ENCODE data around the gene MAP3K7CL. TPM values are rescaled to one million over a fixed set of nuclear protein-coding genes. Genes with fewer than 3 reads are reported as not detected.
"Not testable (repeated sequence)": the region's sequence is repeated elsewhere in the genome, so short reads cannot be mapped to it uniquely, and the experiment has no call there.

MAP3K7CL gene
- total and polyA plus RNA-seq, 5 donors from 2014 or later = 5.4 to 24.6 (median 6.9) TPM

DNA sequence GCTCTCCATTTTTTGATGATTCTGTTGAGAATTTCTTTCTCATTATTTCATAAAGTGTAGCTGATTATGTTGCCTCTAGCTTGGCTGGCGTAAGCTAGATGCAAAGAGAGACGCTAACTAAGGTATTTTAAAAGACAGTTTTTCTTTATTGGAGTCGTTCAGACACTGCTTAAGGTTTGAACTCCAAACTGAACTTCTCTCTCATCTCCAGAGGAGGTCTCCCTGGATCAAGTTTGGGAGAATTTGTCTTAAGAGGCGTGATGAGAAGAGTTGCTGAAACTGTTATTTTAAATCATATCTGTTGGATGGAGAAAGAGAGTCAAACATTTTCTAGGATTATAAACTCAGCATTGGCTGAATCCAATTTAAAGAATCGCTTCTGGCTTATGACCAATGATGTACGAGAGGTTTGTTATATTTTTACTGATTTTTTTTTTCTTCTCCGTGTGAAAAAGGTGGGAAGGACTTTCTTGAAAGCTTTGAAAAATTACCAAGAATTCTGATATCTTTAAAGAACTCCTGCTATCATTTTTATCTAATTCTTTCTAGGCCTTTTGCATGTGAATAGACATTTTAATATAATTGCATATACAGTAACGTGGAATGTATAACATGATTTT lies 34.0 kb downstream of the MAP3K7CL start:
- H3K4me3 Mint-ChIP-seq = no peak overlapping the region
- Histone ChIP-seq H3K4me3 (ENCODE audit: low read depth, low read length) (no peak overlapping the region), H3K9me3 (ENCODE audit: control insufficient read depth in 2 of 2, low read length in 2 of 2) (no peaks in the 10 kb centered on the region), H3K27me3 (ENCODE audit: control insufficient read depth, insufficient read depth, low read length) (no peaks in the 10 kb centered on the region), H3K36me3 (ENCODE audit: control insufficient read depth, insufficient read depth, low read length) (peaks cover 11% of the 10 kb centered on the region), H3K4me1 (ENCODE audit: control insufficient read depth, insufficient read depth, low read length, poor library complexity, severe bottlenecking) (no peaks in the 10 kb centered on the region), H3K27ac (ENCODE audit: insufficient read depth, low read length, poor library complexity, severe bottlenecking) (no peak overlapping the region)
- ATAC-seq (ENCODE audit: low read depth in 2 of 2) (no peak), DNase-seq (peak in 1 of 3 donors; percentile 40)
- no peaks in the 10 kb centered on the region for H3K27me3 Mint-ChIP-seq
- no peaks in the 10 kb centered on the region for H3K4me1 Mint-ChIP-seq
- H3K27ac Mint-ChIP-seq = no peak overlapping the region
- H3K9me3 Mint-ChIP-seq = no peaks in the 10 kb centered on the region
- H3K36me3 Mint-ChIP-seq = peaks cover 13% of the 10 kb centered on the region

DNA sequence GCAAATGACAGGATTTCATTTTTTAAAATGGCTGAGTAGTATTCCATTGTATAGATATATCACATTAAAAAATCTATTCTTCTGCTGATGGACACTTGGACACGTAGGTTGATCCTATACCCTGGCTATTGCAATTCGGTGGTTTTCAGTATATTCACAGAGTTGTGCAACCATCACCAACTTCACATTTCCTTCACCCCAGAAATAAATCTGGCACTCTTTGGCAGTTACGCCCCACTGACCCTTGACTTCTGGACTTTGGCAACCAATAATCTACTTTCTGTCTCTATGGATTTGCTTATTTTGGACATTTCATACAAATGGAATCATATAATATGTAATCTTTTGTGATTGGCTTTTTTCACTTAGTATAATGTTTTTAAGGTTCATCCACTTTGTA lies 35.9 kb downstream of the MAP3K7CL start:
- Mint-ChIP-seq H3K9me3 (no peaks in the 10 kb centered on the region), H3K36me3 (peaks cover 13% of the 10 kb centered on the region), H3K27ac (no peak overlapping the region), H3K4me3 (no peak overlapping the region), H3K27me3 (no peaks in the 10 kb centered on the region), H3K4me1 (peaks cover 3 to 13% (median 5%) of the 10 kb centered on the region in 4 donors)
- H3K27me3 ChIP-seq (ENCODE audit: control insufficient read depth, insufficient read depth, low read length) = no peaks in the 10 kb centered on the region
- no peaks in the 10 kb centered on the region for H3K9me3 ChIP-seq (ENCODE audit: control insufficient read depth in 2 of 2, low read length in 2 of 2)
- no peak for ATAC-seq (ENCODE audit: low read depth in 2 of 2)
- no peaks in the 10 kb centered on the region for H3K4me1 ChIP-seq (ENCODE audit: control insufficient read depth, insufficient read depth, low read length, poor library complexity, severe bottlenecking)
- no peak overlapping the region for H3K4me3 ChIP-seq (ENCODE audit: low read depth, low read length)
- DNase-seq = no peak
- peaks cover 4% of the 10 kb centered on the region for H3K36me3 ChIP-seq (ENCODE audit: control insufficient read depth, insufficient read depth, low read length)
- no peak overlapping the region for H3K27ac ChIP-seq (ENCODE audit: insufficient read depth, low read length, poor library complexity, severe bottlenecking)

DNA sequence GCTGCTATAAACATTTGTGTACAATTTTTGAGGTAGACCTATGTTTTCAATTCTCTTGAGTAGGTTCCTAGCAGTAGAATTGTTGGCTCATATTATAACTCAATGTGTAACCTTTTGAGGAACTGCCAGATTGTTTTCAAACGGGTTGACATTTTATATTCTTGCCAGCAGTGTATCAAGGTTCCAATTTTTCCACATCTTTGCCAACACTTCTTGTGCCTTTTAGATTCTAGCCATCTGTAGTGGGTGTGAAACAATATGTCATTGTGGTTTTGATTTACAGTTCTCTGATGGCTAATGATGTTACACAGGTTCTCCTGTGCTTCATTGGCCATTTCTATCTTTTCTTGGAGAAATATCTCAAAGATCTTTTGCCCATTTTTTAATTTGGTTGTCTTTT lies 36.4 kb downstream of the MAP3K7CL start:
- no peaks in the 10 kb centered on the region for H3K9me3 Mint-ChIP-seq
- no peak overlapping the region for H3K4me3 ChIP-seq (ENCODE audit: low read depth, low read length)
- no peak overlapping the region for H3K27ac Mint-ChIP-seq
- H3K4me3 Mint-ChIP-seq = no peak overlapping the region
- no peaks in the 10 kb centered on the region for H3K9me3 ChIP-seq (ENCODE audit: control insufficient read depth in 2 of 2, low read length in 2 of 2)
- H3K27me3 ChIP-seq (ENCODE audit: control insufficient read depth, insufficient read depth, low read length) = no peaks in the 10 kb centered on the region
- no peaks in the 10 kb centered on the region for H3K4me1 ChIP-seq (ENCODE audit: control insufficient read depth, insufficient read depth, low read length, poor library complexity, severe bottlenecking)
- DNase-seq (no peak), ATAC-seq (ENCODE audit: low read depth in 2 of 2) (no peak)
- H3K27ac ChIP-seq (ENCODE audit: insufficient read depth, low read length, poor library complexity, severe bottlenecking) = no peak overlapping the region
- H3K27me3 Mint-ChIP-seq = no peaks in the 10 kb centered on the region
- H3K4me1 Mint-ChIP-seq = peaks cover 4 to 13% (median 5%) of the 10 kb centered on the region in 4 donors
- H3K36me3 ChIP-seq (ENCODE audit: control insufficient read depth, insufficient read depth, low read length) = peaks cover 4% of the 10 kb centered on the region
- peaks cover 13% of the 10 kb centered on the region for H3K36me3 Mint-ChIP-seq

DNA sequence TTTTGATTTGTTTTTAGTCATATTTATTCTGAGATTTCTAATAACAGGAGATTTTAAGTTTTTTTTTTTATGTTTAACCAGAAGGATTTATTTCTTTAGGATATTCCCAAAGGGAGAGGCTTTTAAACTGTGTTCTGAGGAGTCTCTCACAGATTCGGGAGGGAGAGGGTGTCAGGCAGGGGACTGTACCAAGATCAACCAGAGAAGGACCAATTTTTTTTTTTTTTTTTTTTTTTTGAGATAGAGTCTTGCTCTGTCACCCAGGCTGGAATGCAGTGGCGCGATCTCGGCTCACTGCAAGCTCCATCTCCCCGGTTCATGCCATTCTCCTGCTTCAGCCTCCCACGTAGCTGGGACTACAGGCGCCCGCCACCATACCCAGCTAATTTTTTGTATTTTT lies 37.0 kb downstream of the MAP3K7CL start:
- not testable (repeated sequence) for H3K4me1 ChIP-seq (ENCODE audit: control insufficient read depth, insufficient read depth, low read length, poor library complexity, severe bottlenecking); H3K4me3 ChIP-seq (ENCODE audit: low read depth, low read length); ATAC-seq (ENCODE audit: low read depth in 2 of 2); H3K36me3 ChIP-seq (ENCODE audit: control insufficient read depth, insufficient read depth, low read length); H3K27me3 Mint-ChIP-seq; H3K9me3 Mint-ChIP-seq; DNase-seq; H3K9me3 ChIP-seq (ENCODE audit: control insufficient read depth in 2 of 2, low read length in 2 of 2); H3K27ac Mint-ChIP-seq; H3K27ac ChIP-seq (ENCODE audit: insufficient read depth, low read length, poor library complexity, severe bottlenecking); H3K4me3 Mint-ChIP-seq; H3K27me3 ChIP-seq (ENCODE audit: control insufficient read depth, insufficient read depth, low read length)
- Mint-ChIP-seq H3K36me3 (peaks cover 13% of the 10 kb centered on the region), H3K4me1 (peaks cover 4 to 13% (median 5%) of the 10 kb centered on the region in 4 donors)

DNA sequence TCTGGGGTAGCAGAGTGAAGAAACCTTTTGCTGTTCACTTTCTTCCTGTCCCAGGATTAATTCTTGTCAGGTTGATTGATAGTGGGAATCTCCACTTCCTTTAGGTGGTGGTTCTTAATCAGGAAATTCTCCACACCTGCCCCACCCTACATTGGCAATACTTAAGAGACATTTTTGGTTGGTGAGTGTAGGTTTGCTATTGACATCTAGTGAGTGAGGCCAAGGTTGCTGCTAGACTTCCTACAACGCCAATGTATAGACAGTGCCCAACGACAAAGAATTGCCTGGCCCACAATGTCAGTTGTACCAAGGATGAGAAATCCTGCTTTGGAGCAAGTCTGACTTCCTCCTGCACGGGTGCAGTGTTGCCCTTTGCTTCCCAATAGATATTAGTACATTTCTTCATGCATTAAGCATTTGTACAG lies 38.5 kb downstream of the MAP3K7CL start:
- Mint-ChIP-seq H3K9me3 (no peaks in the 10 kb centered on the region), H3K36me3 (peaks cover 13% of the 10 kb centered on the region), H3K27ac (no peak overlapping the region), H3K4me3 (no peak overlapping the region), H3K4me1 (peaks cover 4 to 13% (median 5%) of the 10 kb centered on the region in 4 donors), H3K27me3 (no peaks in the 10 kb centered on the region)
- no peaks in the 10 kb centered on the region for H3K9me3 ChIP-seq (ENCODE audit: control insufficient read depth in 2 of 2, low read length in 2 of 2)
- ATAC-seq (ENCODE audit: low read depth in 2 of 2) = no peak
- DNase-seq = no peak
- H3K27me3 ChIP-seq (ENCODE audit: control insufficient read depth, insufficient read depth, low read length) = no peaks in the 10 kb centered on the region
- H3K4me1 ChIP-seq (ENCODE audit: control insufficient read depth, insufficient read depth, low read length, poor library complexity, severe bottlenecking) = no peaks in the 10 kb centered on the region
- H3K36me3 ChIP-seq (ENCODE audit: control insufficient read depth, insufficient read depth, low read length) = peaks cover 4% of the 10 kb centered on the region
- H3K4me3 ChIP-seq (ENCODE audit: low read depth, low read length) = no peak overlapping the region
- no peak overlapping the region for H3K27ac ChIP-seq (ENCODE audit: insufficient read depth, low read length, poor library complexity, severe bottlenecking)

DNA sequence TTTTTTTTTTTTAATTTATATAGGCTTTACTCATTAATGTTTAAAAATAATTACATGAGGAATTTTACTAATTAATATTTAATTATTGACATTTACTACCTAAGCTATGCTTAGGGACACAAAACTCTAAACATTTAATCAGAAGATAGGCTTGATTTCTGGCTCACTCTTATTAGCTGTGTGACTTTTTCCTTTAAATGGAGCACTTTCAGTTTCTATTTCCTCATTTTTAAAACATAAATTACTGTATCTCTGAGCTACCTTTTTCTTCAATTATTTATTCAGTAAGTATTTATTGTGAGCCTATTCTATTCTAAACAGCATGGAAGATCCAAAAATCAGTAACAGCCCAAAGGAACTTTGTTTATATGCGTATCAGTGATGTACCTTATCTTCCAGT lies 40.5 kb downstream of the MAP3K7CL start:
- Mint-ChIP-seq H3K9me3 (no peaks in the 10 kb centered on the region), H3K27ac (no peak overlapping the region), H3K36me3 (peaks cover 12% of the 10 kb centered on the region), H3K4me1 (peaks cover 4 to 13% (median 5%) of the 10 kb centered on the region in 4 donors), H3K4me3 (no peak overlapping the region), H3K27me3 (no peaks in the 10 kb centered on the region)
- H3K27me3 ChIP-seq (ENCODE audit: control insufficient read depth, insufficient read depth, low read length) = no peaks in the 10 kb centered on the region
- peak in 1 of 3 donors; percentile 17 for DNase-seq
- H3K27ac ChIP-seq (ENCODE audit: insufficient read depth, low read length, poor library complexity, severe bottlenecking) = no peak overlapping the region
- H3K4me3 ChIP-seq (ENCODE audit: low read depth, low read length) = no peak overlapping the region
- no peak for ATAC-seq (ENCODE audit: low read depth in 2 of 2)
- no peaks in the 10 kb centered on the region for H3K4me1 ChIP-seq (ENCODE audit: control insufficient read depth, insufficient read depth, low read length, poor library complexity, severe bottlenecking)
- no peaks in the 10 kb centered on the region for H3K9me3 ChIP-seq (ENCODE audit: control insufficient read depth in 2 of 2, low read length in 2 of 2)
- H3K36me3 ChIP-seq (ENCODE audit: control insufficient read depth, insufficient read depth, low read length) = peaks cover under 1% of the 10 kb centered on the region

DNA sequence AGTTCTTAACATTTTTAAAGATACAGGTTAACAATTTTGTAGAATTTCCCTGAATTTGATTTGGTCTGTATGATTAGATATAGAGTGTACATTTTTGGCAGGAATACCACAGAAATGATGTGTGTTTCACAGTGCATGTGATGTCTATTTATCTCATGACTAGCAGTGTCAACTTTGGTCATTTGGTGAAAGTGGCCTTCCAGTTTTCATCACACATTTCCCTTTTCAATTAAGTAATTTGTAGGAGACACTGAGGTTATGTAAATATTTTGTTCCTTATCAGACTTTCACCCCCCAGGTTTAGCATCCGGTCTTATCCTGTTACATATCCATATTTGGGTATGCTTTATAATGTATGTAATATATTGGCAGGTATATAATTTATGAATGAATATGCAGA lies 41.8 kb downstream of the MAP3K7CL start:
- no peaks in the 10 kb centered on the region for H3K27me3 ChIP-seq (ENCODE audit: control insufficient read depth, insufficient read depth, low read length)
- no peaks in the 10 kb centered on the region for H3K4me1 ChIP-seq (ENCODE audit: control insufficient read depth, insufficient read depth, low read length, poor library complexity, severe bottlenecking)
- H3K4me3 ChIP-seq (ENCODE audit: low read depth, low read length) = no peak overlapping the region
- no peaks in the 10 kb centered on the region for H3K36me3 ChIP-seq (ENCODE audit: control insufficient read depth, insufficient read depth, low read length)
- DNase-seq = no peak
- peaks cover 4 to 13% (median 5%) of the 10 kb centered on the region in 4 donors for H3K4me1 Mint-ChIP-seq
- no peaks in the 10 kb centered on the region for H3K27me3 Mint-ChIP-seq
- no peak overlapping the region for H3K4me3 Mint-ChIP-seq
- peaks cover 1% of the 10 kb centered on the region for H3K36me3 Mint-ChIP-seq
- no peak overlapping the region for H3K27ac ChIP-seq (ENCODE audit: insufficient read depth, low read length, poor library complexity, severe bottlenecking)
- no peaks in the 10 kb centered on the region for H3K9me3 ChIP-seq (ENCODE audit: control insufficient read depth in 2 of 2, low read length in 2 of 2)
- no peak for ATAC-seq (ENCODE audit: low read depth in 2 of 2)
- H3K9me3 Mint-ChIP-seq = no peaks in the 10 kb centered on the region
- no peak overlapping the region for H3K27ac Mint-ChIP-seq

DNA sequence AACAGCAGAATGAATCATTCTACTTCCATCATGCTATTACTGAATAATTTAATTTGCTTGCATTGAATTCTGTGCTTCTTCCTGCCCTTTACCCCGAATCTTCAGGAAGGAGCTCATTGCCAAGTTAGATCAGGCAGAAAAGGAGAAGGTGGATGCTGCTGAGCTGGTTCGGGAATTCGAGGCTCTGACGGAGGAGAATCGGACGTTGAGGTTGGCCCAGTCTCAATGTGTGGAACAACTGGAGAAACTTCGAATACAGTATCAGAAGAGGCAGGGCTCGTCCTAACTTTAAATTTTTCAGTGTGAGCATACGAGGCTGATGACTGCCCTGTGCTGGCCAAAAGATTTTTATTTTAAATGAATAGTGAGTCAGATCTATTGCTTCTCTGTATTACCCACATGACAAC lies 44.2 kb downstream of the MAP3K7CL start:
- Mint-ChIP-seq H3K9me3 (no peaks in the 10 kb centered on the region), H3K27ac (no peak overlapping the region), H3K4me3 (no peak overlapping the region), H3K4me1 (peaks cover 4 to 13% (median 5%) of the 10 kb centered on the region in 4 donors), H3K36me3 (peaks cover 2% of the 10 kb centered on the region), H3K27me3 (no peaks in the 10 kb centered on the region)
- H3K4me1 ChIP-seq (ENCODE audit: control insufficient read depth, insufficient read depth, low read length, poor library complexity, severe bottlenecking) = no peaks in the 10 kb centered on the region
- no peak overlapping the region for H3K27ac ChIP-seq (ENCODE audit: insufficient read depth, low read length, poor library complexity, severe bottlenecking)
- no peaks in the 10 kb centered on the region for H3K36me3 ChIP-seq (ENCODE audit: control insufficient read depth, insufficient read depth, low read length)
- no peak for DNase-seq
- no peaks in the 10 kb centered on the region for H3K27me3 ChIP-seq (ENCODE audit: control insufficient read depth, insufficient read depth, low read length)
- no peak overlapping the region for H3K4me3 ChIP-seq (ENCODE audit: low read depth, low read length)
- no peak for ATAC-seq (ENCODE audit: low read depth in 2 of 2)
- H3K9me3 ChIP-seq (ENCODE audit: control insufficient read depth in 2 of 2, low read length in 2 of 2) = no peaks in the 10 kb centered on the region

Data from CD4-positive, CD25-positive, alpha-beta regulatory T cell (primary cell).